OCI-LY7 (cell line): ENCODE measurements around the gene TMEM208. TPM values are rescaled to one million over a fixed set of nuclear protein-coding genes. Genes with fewer than 3 reads are reported as not detected.
A peak's percentile ranks its signal among the peaks of the same experiment; 100 is the strongest.

ENCODE experiments used
- BruUV-seq: library from RNA; stranded (reverse); fragments of 400-500 nt; replicated peaks from 2 replicates; lab custom pipeline; 2021; lab: Mats Ljungman, UMichigan
- CTCF ChIA-PET: fragments of 300-600 bp; sonication (Branson Sonifier 250); formaldehyde crosslinking; loops from one replicate; lab custom pipeline; 2022; ENCODE audit warnings: antibody characterized with exemption; ENCODE audit not compliant: unreplicated experiment; lab: Charles Lee
- POLR2A ChIA-PET: fragments of 300-600 bp; sonication (Branson Sonifier 250); formaldehyde crosslinking; loops from one replicate; lab custom pipeline; 2022; ENCODE audit warnings: antibody characterized with exemption; lab: Charles Lee
- DNase-seq: peaks from one replicate; pipeline ENCODE4 v3.0.0-alpha.2; 2015; ENCODE audit warnings: low spot score
- H2AFZ ChIP-seq: fragments of 200-600 bp; sonication (generic), shearing (Covaris generic); 2 replicates; pipeline ENCODE4 v1.6.1; 2014; ENCODE audit warnings: mild to moderate bottlenecking, antibody characterized with exemption, low read length, moderate library complexity
- H3K27ac ChIP-seq: fragments of 200-600 bp; sonication (generic); 2 replicates; pipeline ENCODE4 v1.5.1; 2014; ENCODE audit warnings: mixed run types, low read depth, mild to moderate bottlenecking, moderate library complexity, low read length, inconsistent platforms; ENCODE audit not compliant: poor library complexity, severe bottlenecking
- H3K36me3 ChIP-seq: fragments of 200-600 bp; sonication (generic); 2 replicates; pipeline ENCODE4 v1.6.1; 2014; ENCODE audit warnings: mild to moderate bottlenecking, antibody characterized with exemption, low read length, moderate library complexity, mixed read lengths; ENCODE audit not compliant: insufficient read depth
- H3K4me1 ChIP-seq: fragments of 200-600 bp; sonication (generic); 2 replicates; pipeline ENCODE4 v1.5.1; 2014; ENCODE audit warnings: mild to moderate bottlenecking, low read length; ENCODE audit not compliant: insufficient read depth, poor library complexity, severe bottlenecking
- H3K4me2 ChIP-seq: fragments of 200-600 bp; sonication (generic); 2 replicates; pipeline ENCODE4 v1.6.1; 2014; ENCODE audit warnings: mild to moderate bottlenecking, low read length
- H3K4me3 ChIP-seq: fragments of 200-600 bp; sonication (generic); 2 replicates; pipeline ENCODE4 v1.5.1; 2014; ENCODE audit warnings: mild to moderate bottlenecking, low read depth, low read length; ENCODE audit not compliant: poor library complexity, severe bottlenecking
- H3K79me2 ChIP-seq: fragments of 200-600 bp; sonication (generic); 2 replicates; pipeline ENCODE4 v1.6.1; 2016; ENCODE audit warnings: low read depth, mild to moderate bottlenecking, low read length, moderate library complexity, mixed read lengths; ENCODE audit not compliant: insufficient read depth
- H3K9me2 ChIP-seq: fragments of 200-600 bp; sonication (generic); 2 replicates; pipeline ENCODE4 v1.6.1; 2016; ENCODE audit warnings: mild to moderate bottlenecking, low read length, mixed read lengths; ENCODE audit not compliant: insufficient read depth
- H3K9me3 ChIP-seq: fragments of 200-600 bp; sonication (generic); 2 replicates; pipeline ENCODE4 v1.6.1; 2014; ENCODE audit warnings: mild to moderate bottlenecking, mixed run types, low read length, mixed read lengths
- H4K20me1 ChIP-seq: fragments of 200-600 bp; sonication (generic); 2 replicates; pipeline ENCODE4 v1.6.1; 2014; ENCODE audit warnings: mild to moderate bottlenecking, antibody characterized with exemption, low read length, moderate library complexity, mixed read lengths; ENCODE audit not compliant: insufficient read depth
- EZH2phosphoT487 ChIP-seq: fragments of 200-600 bp; sonication (generic); IDR thresholded peaks from 2 replicates; pipeline ENCODE4 v1.6.1; 2018; ENCODE audit warnings: low read depth, borderline replicate concordance, mild to moderate bottlenecking, mixed run types, antibody characterized with exemption, low read length, moderate library complexity, mixed read lengths
- intact Hi-C: fragments of 100-400 bp; cut with micrococcal nuclease; formaldehyde crosslinking; loops from one replicate; pipeline ENCODE4 v1.10.0; 2022; ENCODE audit not compliant: unreplicated experiment
- total RNA-seq, 2 experiments: library from RNA; depleted of rRNA in 1 of 2; stranded (reverse); fragments of >200 nt in 1 of 2; shearing (Covaris generic) in 1 of 2; gene quantifications; 2 replicates each; pipeline ENCODE4 v1.2.3, GENCODE V29; 2014 to 2022
- TF ChIP-seq, protein P1 (sequence below): fragments of 200-600 bp; sonication (generic); conservative IDR thresholded peaks from 2 replicates; pipeline ENCODE4 v1.5.1; 2014; ENCODE audit warnings: mild to moderate bottlenecking, antibody characterized with exemption, low read length, moderate library complexity, mixed read lengths

TMEM208 gene
- total RNA-seq, 2 experiments from 2014 or later = 19.9 to 26.4 TPM

DNA sequence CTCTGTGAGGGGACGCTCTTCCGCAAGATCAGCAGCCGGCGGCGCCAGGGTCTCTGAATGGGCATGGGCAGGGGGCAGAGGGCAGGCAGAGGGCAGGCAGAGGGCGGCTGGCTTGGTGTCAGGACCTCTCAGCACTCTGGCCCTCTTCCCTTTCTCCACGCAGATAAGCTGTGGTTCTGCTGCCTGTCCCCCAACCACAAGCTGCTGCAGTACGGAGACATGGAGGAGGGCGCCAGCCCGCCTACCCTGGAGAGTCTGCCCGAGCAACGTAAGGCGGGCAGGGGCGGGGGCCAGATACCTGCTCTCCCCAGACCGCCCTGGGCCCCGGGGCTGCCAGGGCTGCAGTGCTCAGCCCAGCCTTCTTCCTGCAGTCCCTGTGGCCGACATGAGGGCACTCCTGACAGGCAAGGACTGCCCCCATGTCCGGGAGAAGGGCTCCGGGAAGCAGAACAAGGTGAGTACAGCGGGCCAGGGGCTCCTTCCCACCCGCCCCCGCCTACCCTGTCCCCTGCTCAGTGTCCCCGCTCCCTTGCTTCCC, 23.9 kb upstream of the TMEM208 start:
- Histone ChIP-seq H2AFZ (no peak overlapping the region), H3K4me1 (no peaks in the 10 kb centered on the region), H3K79me2 (no peaks in the 10 kb centered on the region), H3K27ac (no peak overlapping the region), H3K4me3 (no peak overlapping the region), H3K36me3 (peaks cover 61% of the 10 kb centered on the region), H4K20me1 (no peaks in the 10 kb centered on the region), H3K9me2 (no peaks in the 10 kb centered on the region), H3K9me3 (no peaks in the 10 kb centered on the region), H3K4me2 (no peak overlapping the region)
- no peak for DNase-seq
- intact Hi-C loops = no loop called here
- no TSS peak for BruUV-seq
- no peak for TF ChIP-seq EZH2phosphoT487
- ChIA-PET CTCF (no interaction called here), POLR2A (no interaction called here)

DNA sequence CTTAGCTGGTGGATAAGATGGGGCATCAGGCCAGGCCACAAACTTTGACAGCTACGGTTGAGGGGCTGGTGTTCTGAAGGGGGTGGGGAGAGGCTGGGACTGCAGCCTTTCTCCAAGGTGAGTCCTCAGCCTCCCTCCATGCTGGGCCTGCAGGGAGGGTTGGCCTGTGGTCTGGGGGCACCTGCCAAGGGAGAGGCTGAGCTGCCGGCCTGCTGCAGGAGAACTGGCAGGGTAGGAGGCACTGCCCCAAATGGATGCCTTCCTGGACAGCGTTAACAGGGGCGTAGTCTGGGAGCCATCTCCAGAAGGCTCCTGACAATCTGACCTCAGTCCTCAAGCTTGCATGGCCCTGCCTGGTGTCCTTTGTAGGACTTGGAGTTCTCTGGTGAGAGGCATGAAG, 22.9 kb upstream of the TMEM208 start:
- H3K27ac ChIP-seq = no peak overlapping the region
- no peaks in the 10 kb centered on the region for H4K20me1 ChIP-seq
- H3K4me2 ChIP-seq = no peak overlapping the region
- no TSS peak for BruUV-seq
- H3K9me3 ChIP-seq = no peaks in the 10 kb centered on the region
- peaks cover 50% of the 10 kb centered on the region for H3K36me3 ChIP-seq
- H3K79me2 ChIP-seq = no peaks in the 10 kb centered on the region
- DNase-seq = no peak
- TF ChIP-seq, protein P1, sequence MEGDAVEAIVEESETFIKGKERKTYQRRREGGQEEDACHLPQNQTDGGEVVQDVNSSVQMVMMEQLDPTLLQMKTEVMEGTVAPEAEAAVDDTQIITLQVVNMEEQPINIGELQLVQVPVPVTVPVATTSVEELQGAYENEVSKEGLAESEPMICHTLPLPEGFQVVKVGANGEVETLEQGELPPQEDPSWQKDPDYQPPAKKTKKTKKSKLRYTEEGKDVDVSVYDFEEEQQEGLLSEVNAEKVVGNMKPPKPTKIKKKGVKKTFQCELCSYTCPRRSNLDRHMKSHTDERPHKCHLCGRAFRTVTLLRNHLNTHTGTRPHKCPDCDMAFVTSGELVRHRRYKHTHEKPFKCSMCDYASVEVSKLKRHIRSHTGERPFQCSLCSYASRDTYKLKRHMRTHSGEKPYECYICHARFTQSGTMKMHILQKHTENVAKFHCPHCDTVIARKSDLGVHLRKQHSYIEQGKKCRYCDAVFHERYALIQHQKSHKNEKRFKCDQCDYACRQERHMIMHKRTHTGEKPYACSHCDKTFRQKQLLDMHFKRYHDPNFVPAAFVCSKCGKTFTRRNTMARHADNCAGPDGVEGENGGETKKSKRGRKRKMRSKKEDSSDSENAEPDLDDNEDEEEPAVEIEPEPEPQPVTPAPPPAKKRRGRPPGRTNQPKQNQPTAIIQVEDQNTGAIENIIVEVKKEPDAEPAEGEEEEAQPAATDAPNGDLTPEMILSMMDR = no peak
- no peak for TF ChIP-seq EZH2phosphoT487
- no peak overlapping the region for H3K4me3 ChIP-seq
- intact Hi-C loops = no loop called here
- no peaks in the 10 kb centered on the region for H3K4me1 ChIP-seq
- H2AFZ ChIP-seq = no peak overlapping the region
- ChIA-PET POLR2A (no interaction called here), CTCF (interaction anchor here (0.6 kb wide), 1 partner anchor 337 kb away, joined by 3 read pairs; no protein-coding TSS in a partner anchor)
- H3K9me2 ChIP-seq = no peaks in the 10 kb centered on the region

DNA sequence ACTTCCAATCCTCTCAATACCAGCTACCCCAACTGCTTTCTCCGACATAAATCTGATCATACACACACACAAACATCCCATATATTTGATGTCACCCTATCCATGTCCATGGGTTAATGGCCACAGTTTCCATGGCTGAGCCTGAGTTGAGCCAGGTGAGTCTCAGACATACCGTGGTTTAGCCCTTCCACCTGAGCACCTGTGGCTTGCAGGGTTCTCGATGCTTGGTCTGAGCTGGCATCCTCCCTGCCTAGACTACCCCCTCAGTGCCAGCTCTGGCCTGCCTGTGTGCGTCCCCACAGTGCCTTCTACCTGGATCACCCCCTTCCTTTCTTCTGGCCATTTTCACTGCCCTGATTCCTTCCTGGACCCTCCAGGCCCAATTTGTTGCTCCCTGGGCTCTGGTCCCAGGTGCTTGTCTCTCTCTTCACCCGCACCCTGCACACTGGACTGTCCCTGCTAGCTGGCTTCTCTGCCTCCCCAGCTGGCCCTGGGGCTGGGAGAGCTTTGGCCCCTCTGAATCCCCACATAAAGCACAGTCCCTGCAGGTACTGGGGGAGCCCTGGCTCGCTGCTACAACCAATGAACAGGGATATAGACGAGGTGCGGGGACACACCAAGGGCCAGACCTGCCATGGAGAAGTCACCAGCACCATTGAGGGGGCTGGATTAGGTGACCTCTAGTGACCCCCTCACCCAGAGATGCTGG, 20.6 kb upstream of the TMEM208 start:
- no peaks in the 10 kb centered on the region for H3K9me2 ChIP-seq
- no peak overlapping the region for H3K27ac ChIP-seq
- CTCF ChIA-PET = no interaction called here
- DNase-seq = no peak
- no peak overlapping the region for H2AFZ ChIP-seq
- no peaks in the 10 kb centered on the region for H3K9me3 ChIP-seq
- intact Hi-C loops = no loop called here
- H3K36me3 ChIP-seq = peaks cover 33% of the 10 kb centered on the region
- no peaks in the 10 kb centered on the region for H4K20me1 ChIP-seq
- POLR2A ChIA-PET = no interaction called here
- no peaks in the 10 kb centered on the region for H3K4me1 ChIP-seq
- BruUV-seq = TSS peak; percentile 54
- H3K4me2 ChIP-seq = no peak overlapping the region
- TF ChIP-seq EZH2phosphoT487 = no peak
- TF ChIP-seq, protein P1 = no peak
- no peak overlapping the region for H3K4me3 ChIP-seq
- no peaks in the 10 kb centered on the region for H3K79me2 ChIP-seq
